ENCODE data around the gene HTRA1.

DNA sequence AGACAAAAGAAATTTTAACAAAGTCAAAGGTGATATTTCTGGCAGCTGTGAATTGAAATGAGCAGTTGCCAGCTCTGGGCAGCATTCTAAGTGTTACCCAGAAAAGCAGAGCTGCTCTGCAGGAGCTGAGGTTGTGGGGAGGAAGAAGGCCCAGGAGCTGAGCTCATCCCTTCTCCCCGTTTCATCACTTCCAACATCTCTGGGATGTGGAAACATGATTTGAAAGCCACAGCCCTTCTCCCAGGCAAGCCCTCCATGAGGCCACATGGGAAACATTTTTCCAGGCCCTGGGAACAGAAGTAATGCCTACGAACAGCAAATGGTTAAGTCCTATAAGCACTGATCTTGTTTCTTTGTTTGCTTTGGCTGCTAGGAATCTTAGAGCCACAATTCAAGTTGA, 88.3 kb downstream of the HTRA1 start:
- TF ChIP-seq, protein P1, sequence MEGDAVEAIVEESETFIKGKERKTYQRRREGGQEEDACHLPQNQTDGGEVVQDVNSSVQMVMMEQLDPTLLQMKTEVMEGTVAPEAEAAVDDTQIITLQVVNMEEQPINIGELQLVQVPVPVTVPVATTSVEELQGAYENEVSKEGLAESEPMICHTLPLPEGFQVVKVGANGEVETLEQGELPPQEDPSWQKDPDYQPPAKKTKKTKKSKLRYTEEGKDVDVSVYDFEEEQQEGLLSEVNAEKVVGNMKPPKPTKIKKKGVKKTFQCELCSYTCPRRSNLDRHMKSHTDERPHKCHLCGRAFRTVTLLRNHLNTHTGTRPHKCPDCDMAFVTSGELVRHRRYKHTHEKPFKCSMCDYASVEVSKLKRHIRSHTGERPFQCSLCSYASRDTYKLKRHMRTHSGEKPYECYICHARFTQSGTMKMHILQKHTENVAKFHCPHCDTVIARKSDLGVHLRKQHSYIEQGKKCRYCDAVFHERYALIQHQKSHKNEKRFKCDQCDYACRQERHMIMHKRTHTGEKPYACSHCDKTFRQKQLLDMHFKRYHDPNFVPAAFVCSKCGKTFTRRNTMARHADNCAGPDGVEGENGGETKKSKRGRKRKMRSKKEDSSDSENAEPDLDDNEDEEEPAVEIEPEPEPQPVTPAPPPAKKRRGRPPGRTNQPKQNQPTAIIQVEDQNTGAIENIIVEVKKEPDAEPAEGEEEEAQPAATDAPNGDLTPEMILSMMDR (IDR thresholded peaks at IDR 0.05) = no peak
- TF ChIP-seq POLR2A (IDR thresholded peaks at IDR 0.05) (no peak), POLR2AphosphoS5 (IDR thresholded peaks at IDR 0.05) (no peak)
